H1 (cell line): ENCODE results near the gene MINPP1. TPM values are rescaled to one million over a fixed set of nuclear protein-coding genes. Genes with fewer than 3 reads are reported as not detected.

Source experiments
- CTCF ChIA-PET: fragments of 300-600 bp; sonication (Branson Sonifier 250); formaldehyde crosslinking; loops from one replicate; lab custom pipeline; 2021; ENCODE audit not compliant: partially characterized antibody; lab: Charles Lee
- POLR2A ChIA-PET: fragments of 300-600 bp; sonication (Branson Sonifier 250); formaldehyde crosslinking; loops from one replicate; lab custom pipeline; 2021; ENCODE audit warnings: inconsistent platforms; ENCODE audit not compliant: partially characterized antibody; lab: Charles Lee
- DNase-seq, 2 experiments: peaks; one replicate each; pipeline versions ENCODE4 v3.0.0 to v3.0.0-alpha.2; 2010 to 2022; ENCODE audit warnings: low spot score in 2 of 2, low read depth in 1 of 2, mixed read lengths in 1 of 2
- FAIRE-seq: peaks from 2 replicates; lab custom pipeline; 2011; peaks lifted over from hg19 to GRCh38; lab: Jason Lieb, UNC
- H2AFZ ChIP-seq: 2 replicates; pipeline ENCODE4 v1.8.1; 2012; ENCODE audit warnings: low read length, inconsistent platforms
- H2AK5ac ChIP-seq: 2 replicates; pipeline ENCODE4 v1.6.1; 2013; ENCODE audit warnings: low read depth, low read length
- H2BK120ac ChIP-seq: replicated peaks from 2 replicates; pipeline ENCODE3; 2013; ENCODE audit warnings: low read depth, low read length, inconsistent platforms
- H2BK12ac ChIP-seq: 2 replicates; pipeline ENCODE4 v1.6.1; 2013; ENCODE audit warnings: low read depth, low read length
- H2BK15ac ChIP-seq: 2 replicates; pipeline ENCODE4 v1.6.1; 2013; ENCODE audit warnings: low read length
- H2BK20ac ChIP-seq: 2 replicates; pipeline ENCODE4 v1.6.1; 2013; ENCODE audit warnings: low read length
- H2BK5ac ChIP-seq: 2 replicates; pipeline ENCODE4 v1.6.1; 2013; ENCODE audit warnings: low read depth, low read length
- H3K14ac ChIP-seq: 2 replicates; pipeline ENCODE4 v1.6.1; 2013; ENCODE audit warnings: inconsistent platforms; ENCODE audit not compliant: insufficient read length
- H3K18ac ChIP-seq: 2 replicates; pipeline ENCODE4 v1.6.1; 2013; ENCODE audit warnings: low read length; ENCODE audit errors: extremely low read depth
- H3K23ac ChIP-seq: 2 replicates; pipeline ENCODE4 v1.6.1; 2013; ENCODE audit warnings: inconsistent platforms; ENCODE audit not compliant: insufficient read length
- H3K23me2 ChIP-seq: 2 replicates; pipeline ENCODE4 v1.6.1; 2013; ENCODE audit warnings: low read depth, low read length
- H3K27ac ChIP-seq: 2 replicates; pipeline ENCODE4 v1.6.1; 2011; ENCODE audit warnings: low read depth, low read length, inconsistent platforms
- H3K27me3 ChIP-seq, 4 experiments: replicated peaks in 1 of 4; 1 replicate in 1 of 4; 2 replicates in 3 of 4; pipeline versions ENCODE4 v1.6.1 to v1.8.1; 2011 to 2013; ENCODE audit warnings: low read length in 3 of 4, mild to moderate bottlenecking in 3 of 4, inconsistent platforms in 2 of 4, mixed read lengths in 2 of 4, moderate library complexity in 1 of 4; ENCODE audit not compliant: control insufficient read depth in 3 of 4, insufficient read depth in 3 of 4; ENCODE audit errors: extremely low read depth in 1 of 4
- H3K36me3 ChIP-seq, 4 experiments: 2 replicates each; pipeline versions ENCODE4 v1.6.1 to v1.8.1; 2011 to 2013; ENCODE audit warnings: mild to moderate bottlenecking in 4 of 4, low read length in 3 of 4, moderate library complexity in 2 of 4, control low read depth in 1 of 4, inconsistent platforms in 1 of 4; ENCODE audit not compliant: insufficient read depth in 4 of 4, control insufficient read depth in 2 of 4
- H3K4ac ChIP-seq: replicated peaks from 2 replicates; pipeline ENCODE3; 2013; ENCODE audit warnings: low read length, low read depth, mixed read lengths, inconsistent platforms; ENCODE audit not compliant: insufficient read length
- H3K4me1 ChIP-seq, 4 experiments: replicated peaks in 1 of 4; 1 replicate in 1 of 4; 2 replicates in 3 of 4; pipeline versions ENCODE4 v1.6.1 to v1.8.1; 2011 to 2013; ENCODE audit warnings: low read length in 3 of 4, inconsistent platforms in 2 of 4, mixed read lengths in 1 of 4; ENCODE audit not compliant: insufficient read depth in 4 of 4, control insufficient read depth in 3 of 4
- H3K4me2 ChIP-seq, 2 experiments: 2 replicates each; pipeline versions ENCODE4 v1.6.1 to v1.8.1; 2011 to 2013; ENCODE audit warnings: low read depth in 2 of 2, low read length in 2 of 2, control low read depth in 1 of 2, inconsistent platforms in 1 of 2, mild to moderate bottlenecking in 1 of 2; ENCODE audit not compliant: insufficient read depth in 1 of 2
- H3K4me3 ChIP-seq, 4 experiments: fragments of 200-600, 300-600 bp in 1 of 4; sonication (generic), shearing (Covaris generic), sonication (Bioruptor Twin) in 1 of 4; 2 replicates each; pipeline versions ENCODE4 v1.5.1 to v1.8.1; 2011 to 2016; ENCODE audit warnings: low read length in 4 of 4, low read depth in 3 of 4, control low read depth in 2 of 4, inconsistent platforms in 2 of 4, mild to moderate bottlenecking in 2 of 4, mixed read lengths in 1 of 4, moderate library complexity in 1 of 4; ENCODE audit not compliant: insufficient read depth in 2 of 4; ENCODE audit errors: extremely low read depth in 1 of 4
- H3K56ac ChIP-seq: replicated peaks from 2 replicates; pipeline ENCODE3; 2013; ENCODE audit warnings: low read depth, mild to moderate bottlenecking, mixed read lengths, low read length, inconsistent platforms; ENCODE audit not compliant: insufficient read length
- H3K79me1 ChIP-seq: 2 replicates; pipeline ENCODE4 v1.6.1; 2013; ENCODE audit warnings: low read depth, low read length, control low read depth
- H3K79me2 ChIP-seq, 2 experiments: 2 replicates each; pipeline versions ENCODE4 v1.6.1 to v1.8.1; 2012 to 2013; ENCODE audit warnings: low read length in 2 of 2, mild to moderate bottlenecking in 2 of 2, inconsistent platforms in 1 of 2; ENCODE audit not compliant: insufficient read depth in 2 of 2, control insufficient read depth in 1 of 2
- H3K9ac ChIP-seq, 4 experiments: replicated peaks in 1 of 4; 1 replicate in 1 of 4; 2 replicates in 3 of 4; pipeline versions ENCODE4 v1.6.1 to v1.8.1; 2011 to 2013; ENCODE audit warnings: low read depth in 3 of 4, low read length in 3 of 4, control low read depth in 2 of 4, mild to moderate bottlenecking in 2 of 4, moderate library complexity in 2 of 4, inconsistent platforms in 1 of 4; ENCODE audit errors: extremely low read depth in 1 of 4
- H3K9me3 ChIP-seq, 2 experiments: 2 replicates each; pipeline versions ENCODE4 v1.6.1 to v1.8.1; 2012 to 2013; ENCODE audit warnings: mild to moderate bottlenecking in 2 of 2, moderate library complexity in 2 of 2, control low read depth in 1 of 2, inconsistent platforms in 1 of 2, low read depth in 1 of 2, low read length in 1 of 2, mixed read lengths in 1 of 2; ENCODE audit not compliant: insufficient read depth in 2 of 2
- H4K20me1 ChIP-seq, 2 experiments: replicated peaks in 1 of 2; 2 replicates each; pipeline versions ENCODE3 to v1.8.1; 2011 to 2013; ENCODE audit warnings: inconsistent platforms in 2 of 2, low read length in 2 of 2, mild to moderate bottlenecking in 1 of 2; ENCODE audit not compliant: insufficient read depth in 2 of 2, control insufficient read depth in 1 of 2
- H4K5ac ChIP-seq: 2 replicates; pipeline ENCODE4 v1.6.1; 2013; ENCODE audit warnings: low read length, low read depth, mixed read lengths, inconsistent platforms; ENCODE audit not compliant: insufficient read length
- H4K8ac ChIP-seq: 2 replicates; pipeline ENCODE4 v1.8.0; 2013; ENCODE audit warnings: mild to moderate bottlenecking, moderate library complexity, low read length, inconsistent platforms; ENCODE audit not compliant: insufficient read depth; ENCODE audit errors: extremely low read depth
- H4K91ac ChIP-seq: replicated peaks from 2 replicates; pipeline ENCODE3; 2013; ENCODE audit warnings: low read length, mixed read lengths, inconsistent platforms; ENCODE audit not compliant: insufficient read length
- CREB1 ChIP-seq: IDR thresholded peaks from 2 replicates; pipeline ENCODE4 v1.6.1; 2012; ENCODE audit warnings: inconsistent platforms
- EP300 ChIP-seq, 2 experiments: IDR thresholded peaks; 1 replicate in 1 of 2; 2 replicates in 1 of 2; pipeline ENCODE4 v1.6.1; 2011 to 2012; ENCODE audit warnings: low read depth in 2 of 2, low read length in 2 of 2, mild to moderate bottlenecking in 2 of 2, borderline replicate concordance in 1 of 2, inconsistent platforms in 1 of 2, moderate library complexity in 1 of 2
- NRF1 ChIP-seq: IDR thresholded peaks from 2 replicates; pipeline ENCODE4 v1.6.1; 2011; ENCODE audit warnings: mild to moderate bottlenecking, low read depth, low read length, improper control_type of control experiment
- SIRT6 ChIP-seq: IDR thresholded peaks from one replicate; pipeline ENCODE4 v1.7.1; 2012; ENCODE audit warnings: low read length, inconsistent platforms
- SUZ12 ChIP-seq: fragments of 200-600 bp; sonication (generic); IDR thresholded peaks from 2 replicates; pipeline ENCODE4 v1.6.1; 2012; ENCODE audit warnings: mild to moderate bottlenecking, inconsistent platforms, low read length, moderate library complexity, mixed read lengths
- TCF12 ChIP-seq: IDR thresholded peaks from 2 replicates; pipeline ENCODE4 v1.6.1; 2011; ENCODE audit warnings: low read depth, mild to moderate bottlenecking, low read length
- WGBS, 2 experiments: shearing (Covaris generic) in 1 of 2; methylation state at CpG; one replicate each; pipeline versions ENCODE4 v1.1.6 to v1.1.7; 2013 to 2015; ENCODE audit warnings: low lambda C conversion rate in 2 of 2, mixed read lengths in 2 of 2, inconsistent platforms in 1 of 2, low coverage in 1 of 2, missing lambda C conversion rate in 1 of 2; ENCODE audit not compliant: insufficient replicate concordance in 2 of 2, insufficient coverage in 1 of 2, insufficient read length in 1 of 2; ENCODE audit errors: extremely low coverage in 1 of 2, missing lambda C conversion rate in 1 of 2; 5-methylcytosine and 5-hydroxymethylcytosine counted together
- polyA plus RNA-seq, 7 experiments: library from polyadenylated mRNA; depleted of rRNA in 3 of 7; stranded (reverse) in 5 of 7; unstranded in 2 of 7; fragments of >200 nt in 5 of 7; fragments of 200-250 nt in 2 of 7; gene quantifications; 1 replicate in 5 of 7; 2 replicates in 1 of 7; 4 replicates in 1 of 7; pipeline versions ENCODE4 v1.2.1 to v1.2.3, GENCODE V29; 2011 to 2013; ENCODE audit warnings: missing spikeins in 2 of 7, mixed read lengths in 2 of 7
- total RNA-seq: library from RNA; stranded (reverse); fragmentation: NEBNext Ultra II Directional; extraction: Animal tissue kit (Norgen Biotek cat#: 25700); gene quantifications from 2 replicates; pipeline ENCODE4 v1.2.1, GENCODE V29; 2021

Gene MINPP1
- total and polyA plus RNA-seq, 2 of the 8 experiments (the other 6 are each of a cell fraction or from before 2014, with no cell fraction given), result 13.6 to 27.2 TPM

- Histone ChIP-seq H4K20me1 (no peaks in the 10 kb centered on the region), H2BK12ac (0 out of 2 replicates have a peak overlapping the region, but pooled peaks have one; percentile 60), H3K14ac (no peak overlapping the region), H3K27me3 (no peaks in the 10 kb centered on the region), H4K5ac (no peak overlapping the region), H3K4me1 (peaks cover 0 to 3% (median 0%) of the 10 kb centered on the region in 4 experiments; a peak in 1 of 7 replicates), H3K79me1 (no peaks in the 10 kb centered on the region), H3K27ac (no peak overlapping the region), H3K36me3 (no peaks in the 10 kb centered on the region), H3K9me3 (no peaks in the 10 kb centered on the region), H3K9ac (no peak overlapping the region), H2AK5ac (no peak overlapping the region), H2BK20ac (0 out of 2 replicates have a peak overlapping the region, but pooled peaks have one; percentile 48), H3K4ac (no peak overlapping the region), H3K23me2 (peaks cover 10% of the 10 kb centered on the region), H3K4me2 (no peak overlapping the region), H2BK5ac (no peak overlapping the region), H3K79me2 (peaks cover 0 to 2% of the 10 kb centered on the region in 2 experiments; a peak in 2 of 4 replicates), H3K23ac (no peak overlapping the region), H2AFZ (no peak overlapping the region; the same call in 1 of the 2 replicates), H3K18ac (no peak overlapping the region; the same call in 1 of the 2 replicates), H2BK120ac (no peak overlapping the region), H4K8ac (no peak overlapping the region), H2BK15ac (no peak overlapping the region), H3K56ac (no peak overlapping the region), H3K4me3 (no peak overlapping the region), H4K91ac (no peak overlapping the region)
- 90% methylated on average over 3 of the region's 3 CpGs; no CpG with 5 or more reads in 1 of the 2 experiments for WGBS, 2 experiments
- ChIA-PET CTCF (interaction anchor here (1.2 to 1.5 kb wide), 2 partner anchors 13 to 61 kb away, joined by 3 to 4 read pairs; no protein-coding TSS in a partner anchor), POLR2A (no interaction called here)
- no peak for DNase-seq
- TF ChIP-seq EP300 (IDR thresholded peaks at IDR 0.05; ENCODE audit: borderline replicate concordance in 1 of 2, low read depth in 2 of 2, low read length in 2 of 2) (no peak), CREB1 (no peak), SIRT6 (no peak), SUZ12 (no peak), TCF12 (no peak), NRF1 (no peak)
- FAIRE-seq, result no peak
Measured at GRCh38 chr10:87500646-87501048, 4.0 kb upstream of the MINPP1 start.
